ENCODE results near the gene TRIM8.
"Not testable (repeated sequence)": the region's sequence is repeated elsewhere in the genome, so short reads cannot be mapped to it uniquely, and the experiment has no call there.

TRIM8 gene

DNA sequence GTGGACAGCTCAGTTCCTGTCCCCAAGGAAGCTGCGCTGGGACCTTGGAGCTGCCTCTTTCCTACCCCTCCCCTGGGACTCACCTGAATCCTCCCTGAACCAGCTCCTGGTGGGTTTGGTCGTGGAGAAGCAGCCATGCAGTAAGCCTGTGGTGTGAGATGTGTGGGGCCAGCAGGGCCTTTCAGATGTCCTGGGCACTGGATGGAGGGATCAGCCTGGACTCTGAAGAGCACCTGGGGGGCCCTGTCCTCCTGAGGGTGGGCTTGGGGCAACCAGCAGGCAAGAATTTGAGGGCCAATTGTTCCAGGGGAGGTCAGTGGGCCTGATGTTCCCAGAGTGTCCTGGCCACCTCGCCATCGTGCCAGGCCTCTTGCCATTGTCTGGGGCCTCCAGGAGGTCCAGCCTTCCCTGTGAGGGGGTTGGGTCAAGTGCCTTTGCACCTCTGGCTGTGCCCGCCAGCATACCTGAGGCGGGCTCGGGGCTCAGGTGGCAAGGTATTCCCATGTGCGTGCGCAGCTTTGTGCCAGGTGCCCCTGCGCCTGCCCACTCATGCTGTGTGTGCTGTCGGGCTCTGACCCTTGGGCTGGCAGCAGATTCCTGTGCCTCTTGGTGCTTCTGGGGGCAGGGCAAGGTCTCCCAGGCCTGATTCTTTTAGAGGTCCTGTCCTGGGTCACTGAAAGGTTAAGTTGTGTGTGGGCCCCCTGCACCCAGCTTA is 7.3 kb downstream of the TRIM8 start:
- no peak for DNase-seq

DNA sequence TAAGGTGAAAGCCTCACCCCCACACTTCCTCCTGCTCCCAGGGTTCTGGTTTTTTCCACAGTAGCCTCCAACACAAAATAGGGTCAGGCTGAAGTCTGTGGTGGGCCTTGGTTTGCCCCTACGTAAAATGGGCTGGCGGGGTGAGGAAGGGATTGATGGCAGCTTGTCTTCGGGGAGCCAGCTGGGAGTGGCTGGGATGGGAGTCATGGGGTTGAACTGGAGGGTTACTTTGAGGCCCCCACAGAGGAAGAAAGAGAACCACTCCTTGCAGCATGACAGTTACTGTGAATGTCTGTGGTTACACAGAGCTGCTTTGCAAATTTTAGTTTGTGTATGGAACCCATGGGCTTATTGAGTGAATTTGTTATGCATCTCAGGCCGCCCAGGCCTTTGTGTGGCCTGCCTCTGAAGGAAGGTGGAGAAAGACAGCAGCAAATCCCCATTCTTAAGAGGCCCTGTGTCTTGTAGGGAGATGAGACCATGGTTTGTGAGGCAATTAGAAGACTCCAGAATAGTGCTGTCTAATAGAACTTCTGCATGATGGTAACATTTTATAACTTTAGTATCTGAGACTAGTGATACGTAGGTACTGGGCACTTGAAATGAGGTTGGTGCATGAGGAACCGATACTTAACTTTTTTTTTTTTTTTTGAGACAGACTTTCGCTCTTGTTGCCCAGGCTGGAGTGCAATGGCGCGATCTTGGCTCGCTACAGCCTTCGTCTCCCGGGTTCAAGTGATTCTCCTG is 8.1 kb downstream of the TRIM8 start:
- DNase-seq: no peak

GRCh38 chr10:102653060-102653459 is 8.8 kb downstream of the TRIM8 start:
- no peak for DNase-seq

GRCh38 chr10:102654566-102654965 is 10.3 kb downstream of the TRIM8 start:
- no peak for DNase-seq

GRCh38 chr10:102654969-102655368 is 10.7 kb downstream of the TRIM8 start:
- no peak for DNase-seq

GRCh38 chr10:102656026-102656425 is 11.7 kb downstream of the TRIM8 start:
- no peak for DNase-seq

DNA sequence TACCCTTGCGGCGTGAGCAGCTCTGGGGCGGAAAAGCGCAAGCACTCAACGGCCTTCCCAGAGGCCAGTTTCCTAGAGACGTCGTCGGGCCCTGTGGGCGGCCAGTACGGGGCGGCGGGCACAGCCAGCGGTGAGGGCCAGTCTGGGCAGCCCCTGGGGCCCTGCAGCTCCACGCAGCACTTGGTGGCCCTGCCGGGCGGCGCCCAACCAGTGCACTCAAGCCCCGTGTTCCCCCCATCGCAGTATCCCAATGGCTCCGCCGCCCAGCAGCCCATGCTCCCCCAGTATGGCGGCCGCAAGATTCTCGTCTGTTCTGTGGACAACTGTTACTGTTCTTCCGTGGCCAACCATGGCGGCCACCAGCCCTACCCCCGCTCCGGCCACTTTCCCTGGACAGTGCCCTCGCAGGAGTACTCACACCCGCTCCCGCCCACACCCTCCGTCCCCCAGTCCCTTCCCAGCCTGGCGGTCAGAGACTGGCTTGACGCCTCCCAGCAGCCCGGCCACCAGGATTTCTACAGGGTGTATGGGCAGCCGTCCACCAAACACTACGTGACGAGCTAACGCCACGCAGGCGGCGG is 12.6 kb downstream of the TRIM8 start:
- no peak for DNase-seq

- no peak for DNase-seq
These were observed 13.2 kb downstream of the TRIM8 start for GRCh38 chr10:102657451-102657850.

GRCh38 chr10:102657984-102658724 is 13.9 kb downstream of the TRIM8 start:
- DNase-seq: no peak

DNA sequence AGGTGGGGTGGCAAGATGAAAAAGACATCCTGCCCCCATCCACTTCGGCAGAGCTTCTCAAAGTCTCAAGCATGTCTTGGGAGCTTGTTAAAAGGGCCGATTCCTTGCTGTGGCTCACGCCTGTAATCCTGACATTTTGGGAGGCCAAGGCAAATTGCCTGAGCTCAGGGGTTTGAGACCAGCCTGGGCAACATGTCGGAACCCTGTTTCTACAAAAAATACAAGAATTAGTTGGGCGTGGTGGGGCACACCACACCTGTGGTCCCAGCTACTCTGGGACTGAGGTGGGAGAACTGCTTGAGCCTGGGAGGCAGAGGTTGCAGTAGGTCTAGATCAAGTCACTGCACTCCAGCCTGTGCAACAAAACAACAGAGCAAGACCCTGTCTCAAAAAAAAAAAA is 14.5 kb downstream of the TRIM8 start:
- DNase-seq: no peak

GRCh38 chr10:102660888-102661657 is 16.8 kb downstream of the TRIM8 start:
- DNase-seq: peak; percentile 84

- DNase-seq: no peak
These were observed 17.4 kb downstream of the TRIM8 start for GRCh38 chr10:102661658-102662028.

- DNase-seq: no peak
These were observed 21.7 kb downstream of the TRIM8 start for GRCh38 chr10:102665904-102666509.

DNA sequence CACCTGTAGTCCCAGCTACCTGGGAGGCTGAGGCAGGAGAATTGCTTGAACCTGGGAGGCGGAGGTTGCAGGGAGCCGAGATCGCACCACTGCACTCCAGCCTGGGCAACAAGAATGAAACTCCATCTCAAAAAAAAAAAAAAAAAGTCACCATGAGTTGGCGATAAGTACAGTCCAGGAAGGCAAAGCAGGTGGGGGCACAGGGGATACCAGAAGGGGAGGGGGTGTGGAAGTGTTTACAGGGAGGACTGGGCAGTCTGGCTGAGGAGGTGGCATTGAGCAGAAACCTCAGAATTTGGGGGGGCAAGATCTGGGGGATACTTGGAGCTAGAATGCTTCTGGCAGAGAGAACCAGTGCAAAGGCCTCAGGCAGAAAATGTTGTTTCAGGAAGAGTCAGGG is 23.1 kb downstream of the TRIM8 start:
- not testable (repeated sequence) for DNase-seq

DNA sequence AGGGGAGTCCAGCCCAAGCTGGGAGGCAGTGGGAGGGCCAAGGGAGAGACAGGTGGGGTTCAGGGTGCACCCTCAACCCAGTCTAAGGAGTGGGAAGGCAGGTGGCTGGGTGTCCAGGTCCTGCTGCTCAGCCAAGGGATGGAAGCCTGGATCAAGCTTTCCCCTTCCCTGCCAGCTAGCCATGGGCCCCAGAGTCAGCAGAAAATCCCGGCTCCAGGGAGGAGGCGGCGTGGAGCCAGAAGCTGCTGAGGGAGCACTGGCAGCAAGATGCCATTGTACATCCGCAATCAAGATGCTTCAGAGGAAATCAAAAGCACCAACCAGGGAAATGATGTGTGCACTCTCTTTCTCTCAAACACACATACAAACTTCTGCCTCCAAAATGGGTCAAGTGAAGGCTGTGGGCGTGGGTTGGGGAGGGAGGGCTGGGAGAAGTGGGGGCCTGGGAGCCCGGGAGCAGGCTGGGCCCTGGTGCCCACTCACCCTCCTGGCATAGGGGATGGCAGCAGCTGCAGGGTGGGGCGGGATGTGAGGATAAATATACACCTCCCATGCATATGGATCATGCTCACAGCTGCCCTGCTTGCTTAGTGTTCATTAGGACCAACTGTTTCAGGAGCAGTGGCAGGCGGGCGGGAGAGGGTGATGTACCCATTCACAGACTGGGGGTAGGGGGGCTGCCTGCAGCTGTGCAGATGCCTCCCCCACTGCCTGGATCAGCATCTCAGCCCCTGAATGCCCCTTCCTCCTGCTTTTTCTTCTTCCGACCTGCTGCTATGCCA is 24.2 kb downstream of the TRIM8 start:
- DNase-seq: no peak

GRCh38 chr10:102669206-102670064 is 25.2 kb downstream of the TRIM8 start:
- DNase-seq: no peak

- DNase-seq: no peak
These were observed 25.9 kb downstream of the TRIM8 start for GRCh38 chr10:102670065-102670670.

DNA sequence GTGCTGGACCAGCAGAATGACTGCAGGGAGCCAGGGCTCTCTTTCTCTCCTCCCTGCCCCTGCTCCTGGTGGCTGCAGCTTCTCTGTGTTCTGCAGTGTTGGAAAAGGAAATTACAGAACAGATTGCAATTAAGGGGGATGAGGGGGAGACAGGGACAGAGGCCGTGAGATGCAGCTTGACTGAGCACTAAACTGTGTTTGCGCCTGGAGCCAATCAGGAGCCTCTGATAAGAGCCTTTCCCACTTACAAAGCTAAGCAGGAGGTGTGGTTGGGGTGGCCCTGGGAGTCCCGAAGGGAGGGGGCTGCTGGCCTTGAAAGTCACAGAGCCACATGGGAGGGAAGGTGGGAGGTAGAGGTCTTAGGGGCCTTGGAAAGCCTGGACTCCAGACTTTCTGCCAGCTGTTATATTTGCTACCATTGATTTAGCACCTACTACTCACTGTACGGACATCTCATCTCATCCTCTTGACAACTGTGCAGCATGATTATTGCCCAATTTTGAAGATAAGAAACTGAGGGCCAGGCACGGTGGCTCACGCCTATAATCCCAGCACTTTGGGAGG is 26.7 kb downstream of the TRIM8 start:
- no peak for DNase-seq

GRCh38 chr10:102673236-102673818 is 29.0 kb downstream of the TRIM8 start:
- DNase-seq: no peak

Measured in stimulated activated CD4-positive, alpha-beta T cell treated with anti-CD3 and anti-CD28 coated beads, Interleukin-15, amount 100 ng/mL, for 24 hours (primary cell).